HCT116 (cell line): ENCODE results near the gene ZNF133. TPM values are rescaled to one million over a fixed set of nuclear protein-coding genes. Genes with fewer than 3 reads are reported as not detected.

Experiments
- ATAC-seq: fragments of 200-7000 bp; cut with Tn5 transposase; 2 replicates; pipeline ENCODE4 v1.9.1; 2020; ENCODE audit warnings: mild to moderate bottlenecking, moderate library complexity
- BruUV-seq: library from RNA; stranded (reverse); fragments of 400-500 nt; replicated peaks from 2 replicates; lab custom pipeline; 2021; lab: Mats Ljungman, UMichigan
- CTCF ChIA-PET: fragments of 300-600 bp; sonication (Branson Sonifier 250); formaldehyde crosslinking; loops from one replicate; lab custom pipeline; 2021; ENCODE audit warnings: antibody characterized with exemption; lab: Charles Lee
- POLR2A ChIA-PET: fragments of 300-600, 350-600 bp; sonication (Branson Sonifier 250); formaldehyde crosslinking; loops from one replicate; lab custom pipeline; 2021; ENCODE audit warnings: antibody characterized with exemption; lab: Charles Lee
- RAD21 ChIA-PET, 2 experiments: fragments of 300-600 bp; sonication (Branson Sonifier 250); formaldehyde crosslinking; loops; one replicate each; lab custom pipeline; 2023; ENCODE audit warnings: low total read pairs in 2 of 2; ENCODE audit not compliant: uncharacterized antibody in 2 of 2, unreplicated experiment in 2 of 2, low non-redundant PET in 1 of 2; lab: Charles Lee
- DNase-seq: peaks from one replicate; pipeline ENCODE4 v3.0.0-alpha.2; 2010; ENCODE audit warnings: low read depth, low spot score
- H2AFZ ChIP-seq: fragments of 200-600 bp; shearing (Covaris generic), sonication (generic); 2 replicates; pipeline ENCODE4 v1.6.1; 2017; ENCODE audit warnings: low read depth, mixed run types, mixed read lengths, antibody characterized with exemption, low read length; ENCODE audit not compliant: poor library complexity, severe bottlenecking
- H3K27ac ChIP-seq: 2 replicates; pipeline ENCODE4 v1.5.1; 2012; ENCODE audit warnings: low read depth, low read length
- H3K27me3 ChIP-seq: fragments of 200-600 bp; sonication (generic); 2 replicates; pipeline ENCODE4 v1.6.1; 2016; ENCODE audit warnings: mixed run types, low read length, mixed read lengths; ENCODE audit not compliant: insufficient read depth
- H3K36me3 ChIP-seq, 2 experiments: fragments of 200-500 bp in 1 of 2; fragments of 200-600 bp in 1 of 2; sonication (Bioruptor generic) in 1 of 2; sonication (generic) in 1 of 2; 2 replicates each; pipeline versions ENCODE4 v1.5.1 to v1.6.1; 2014 to 2016; ENCODE audit warnings: low read length in 2 of 2, inconsistent platforms in 1 of 2, mixed read lengths in 1 of 2, mixed run types in 1 of 2; ENCODE audit not compliant: insufficient read depth in 2 of 2, control insufficient read depth in 1 of 2
- H3K4me1 ChIP-seq, 2 experiments: fragments of 200-600 bp in 1 of 2; sonication (generic) in 1 of 2; 2 replicates each; pipeline versions ENCODE4 v1.5.1 to v1.6.1; 2012 to 2017; ENCODE audit warnings: low read length in 2 of 2, inconsistent platforms in 1 of 2, mild to moderate bottlenecking in 1 of 2, mixed read lengths in 1 of 2, mixed run types in 1 of 2, moderate library complexity in 1 of 2; ENCODE audit not compliant: insufficient read depth in 2 of 2, control insufficient read depth in 1 of 2
- H3K4me2 ChIP-seq: fragments of 200-600 bp; sonication (generic); 2 replicates; pipeline ENCODE4 v1.6.1; 2017; ENCODE audit warnings: mixed run types, low read length, mixed read lengths
- H3K4me3 ChIP-seq, 2 experiments: fragments of 200-600 bp in 1 of 2; sonication (generic) in 1 of 2; replicated peaks in 1 of 2; 2 replicates each; pipeline ENCODE4 v1.5.1; 2011 to 2016; ENCODE audit warnings: low read length in 2 of 2, control low read depth in 1 of 2, low read depth in 1 of 2, mild to moderate bottlenecking in 1 of 2, mixed read lengths in 1 of 2, mixed run types in 1 of 2
- H3K79me2 ChIP-seq: fragments of 200-600 bp; sonication (generic); 2 replicates; pipeline ENCODE4 v1.6.1; 2017; ENCODE audit warnings: mild to moderate bottlenecking, mixed run types, low read length, moderate library complexity, mixed read lengths; ENCODE audit not compliant: insufficient read depth
- H3K9ac ChIP-seq: fragments of 200-600 bp; sonication (generic); 2 replicates; pipeline ENCODE4 v1.6.1; 2016; ENCODE audit warnings: low read length, mixed read lengths
- H3K9me2 ChIP-seq: fragments of 200-600 bp; sonication (generic), shearing (Covaris generic); 2 replicates; pipeline ENCODE4 v1.6.1; 2017; ENCODE audit warnings: mixed run types, mild to moderate bottlenecking, moderate library complexity; ENCODE audit not compliant: insufficient read depth
- H3K9me3 ChIP-seq, 2 experiments: fragments of 200-500 bp in 1 of 2; fragments of 200-600 bp in 1 of 2; sonication (Bioruptor generic) in 1 of 2; sonication (generic) in 1 of 2; 2 replicates each; pipeline ENCODE4 v1.6.1; 2014 to 2017; ENCODE audit warnings: low read length in 2 of 2, mixed read lengths in 2 of 2, inconsistent platforms in 1 of 2, low read depth in 1 of 2, mild to moderate bottlenecking in 1 of 2, mixed run types in 1 of 2, moderate library complexity in 1 of 2; ENCODE audit not compliant: control insufficient read depth in 1 of 2, insufficient read depth in 1 of 2
- H4K20me1 ChIP-seq: fragments of 200-600 bp; sonication (generic), shearing (Covaris generic); 2 replicates; pipeline ENCODE4 v1.6.1; 2017; ENCODE audit warnings: mixed run types, mild to moderate bottlenecking, moderate library complexity; ENCODE audit not compliant: insufficient read depth
- CBX3 ChIP-seq: IDR thresholded peaks from 2 replicates; pipeline ENCODE4 v1.6.1; 2012; ENCODE audit warnings: low read depth
- CTCF ChIP-seq, 3 experiments: fragments of 200-600 bp in 1 of 3; sonication (generic) in 1 of 3; IDR thresholded peaks in 2 of 3; conservative IDR thresholded peaks in 1 of 3; 2 replicates each; pipeline ENCODE4 v1.5.1; 2012 to 2017; ENCODE audit warnings: low read depth in 2 of 3, low read length in 2 of 3, antibody characterized with exemption in 1 of 3, borderline replicate concordance in 1 of 3, control low read depth in 1 of 3, mild to moderate bottlenecking in 1 of 3, mixed read lengths in 1 of 3, mixed run types in 1 of 3, moderate library complexity in 1 of 3; ENCODE audit not compliant: insufficient read depth in 1 of 3
- REST ChIP-seq: IDR thresholded peaks from 2 replicates; pipeline ENCODE4 v1.6.1; 2012; ENCODE audit warnings: low read depth
- SIN3A ChIP-seq: IDR thresholded peaks from 2 replicates; pipeline ENCODE4 v1.6.1; 2012; ENCODE audit warnings: low read depth
- YY1 ChIP-seq: IDR thresholded peaks from 2 replicates; pipeline ENCODE4 v1.6.1; 2011; ENCODE audit warnings: low read length, low read depth, moderate library complexity, mild to moderate bottlenecking; ENCODE audit not compliant: insufficient replicate concordance; ENCODE audit errors: extremely low read depth
- ZFX ChIP-seq: fragments of 450-650 bp; IDR thresholded peaks from 2 replicates; pipeline ENCODE4 v1.6.1; 2017
- ZNF274 ChIP-seq: fragments of 200-500 bp; sonication (Bioruptor generic); IDR thresholded peaks from 2 replicates; pipeline ENCODE4 v1.6.1; 2014; ENCODE audit warnings: mild to moderate bottlenecking, low read depth, low read length, inconsistent platforms
- intact Hi-C: fragments of 100-400 bp; cut with micrococcal nuclease; formaldehyde crosslinking; loops from 2 replicates; pipeline ENCODE4 v1.10.0; 2022
- total RNA-seq: library from RNA; stranded (reverse); gene quantifications from one replicate; pipeline ENCODE4 v1.2.1, GENCODE V29; 2021; ENCODE audit not compliant: unreplicated experiment

The ZNF133 gene
- total RNA-seq, 1 experiment from 2014 or later, result 9.3 TPM

GRCh38 chr20:18240997-18241396, 47.3 kb upstream of the ZNF133 start:
- Histone ChIP-seq H3K9me2 (no peaks in the 10 kb centered on the region), H3K79me2 (no peaks in the 10 kb centered on the region), H3K36me3 (no peaks in the 10 kb centered on the region), H3K4me2 (no peak overlapping the region), H3K4me3 (no peak overlapping the region), H3K4me1 (no peaks in the 10 kb centered on the region), H3K9me3 (0 out of 4 replicates have a peak, but pooled peaks cover 0 to under 1% of the 10 kb centered on the region in 2 experiments), H3K27me3 (no peaks in the 10 kb centered on the region), H3K9ac (no peak overlapping the region), H4K20me1 (no peaks in the 10 kb centered on the region), H2AFZ (no peak overlapping the region), H3K27ac (no peak overlapping the region)
- ChIA-PET CTCF (no interaction called here), RAD21 (no interaction called here), POLR2A (interaction anchor here (1.5 kb wide), 1 partner anchor 10 kb away, joined by 3 read pairs; no protein-coding TSS in a partner anchor)
- TF ChIP-seq ZFX (no peak), SIN3A (no peak), CBX3 (no peak), REST (no peak), CTCF (IDR thresholded peaks at IDR 0.05 in 2 of 3, conservative IDR thresholded peaks at IDR 0.05 in 1 of 3; ENCODE audit: borderline replicate concordance in 1 of 3, insufficient read depth in 1 of 3, low read depth in 2 of 3, low read length in 2 of 3) (no peak), YY1 (no peak), ZNF274 (peak; percentile 25; the same call in 1 of the 2 replicates)
- ATAC-seq (no peak), DNase-seq (no peak)
- BruUV-seq, result no TSS peak
- intact Hi-C loops, result no loop called here
